HepG2 (cell line): ENCODE measurements around the gene COL6A6. TPM values are rescaled to one million over a fixed set of nuclear protein-coding genes. Genes with fewer than 3 reads are reported as not detected.

Experiments used
- ATAC-seq: fragments of 200-7000 bp; cut with Tn5 transposase; 3 replicates; pipeline ENCODE4 v1.9.1; 2020; ENCODE audit warnings: mild to moderate bottlenecking, moderate library complexity
- BruUV-seq: library from RNA; stranded (reverse); fragments of 400-500 nt; replicated peaks from 2 replicates; lab custom pipeline; 2021; lab: Mats Ljungman, UMichigan
- CTCF ChIA-PET: fragments of 300-600 bp; formaldehyde crosslinking; extraction: SDS; loops from one replicate; lab custom pipeline; 2021; ENCODE audit warnings: low total read pairs, inconsistent platforms, low intra/inter-chr PET ratio; lab: Yijun Ruan, JAX
- POLR2A ChIA-PET: fragments of 350-600 bp; sonication (Branson Sonifier 250); formaldehyde crosslinking; loops from one replicate; lab custom pipeline; 2020; ENCODE audit warnings: antibody characterized with exemption, inconsistent platforms; lab: Yijun Ruan, JAX
- DNase-seq: peaks from one replicate; pipeline ENCODE4 v3.0.0-alpha.2; 2015; ENCODE audit warnings: low spot score
- FAIRE-seq: peaks from 3 replicates; lab custom pipeline; 2011; peaks lifted over from hg19 to GRCh38; lab: Jason Lieb, UNC
- H2AFZ ChIP-seq: one replicate; pipeline ENCODE4 v1.6.1; 2011; ENCODE audit warnings: low read length, inconsistent platforms
- H3K27ac ChIP-seq: fragments of 300-600 bp; 3 replicates; pipeline ENCODE4 v1.8.0; 2011; ENCODE audit warnings: mixed run types, mild to moderate bottlenecking, mixed read lengths, low read length, inconsistent platforms; ENCODE audit not compliant: insufficient read depth; ENCODE audit errors: extremely low read length
- H3K27me3 ChIP-seq, 2 experiments: fragments of 200-600 bp in 1 of 2; 2 replicates in 1 of 2; 3 replicates in 1 of 2; pipeline versions ENCODE4 v1.6.0 to v1.8.0; 2011; ENCODE audit warnings: low read length in 2 of 2, mild to moderate bottlenecking in 2 of 2, moderate library complexity in 2 of 2, inconsistent platforms in 1 of 2; ENCODE audit not compliant: insufficient read depth in 2 of 2, control insufficient read depth in 1 of 2
- H3K36me3 ChIP-seq, 2 experiments: fragments of 200-600 bp in 1 of 2; replicated peaks in 1 of 2; 2 replicates in 1 of 2; 3 replicates in 1 of 2; pipeline versions ENCODE4 v1.5.1 to v1.8.0; 2011; ENCODE audit warnings: low read length in 2 of 2, inconsistent platforms in 1 of 2; ENCODE audit not compliant: insufficient read depth in 2 of 2, control insufficient read depth in 1 of 2
- H3K4me1 ChIP-seq: 2 replicates; pipeline ENCODE4 v1.5.1; 2012; ENCODE audit warnings: low read length, inconsistent platforms; ENCODE audit not compliant: insufficient read depth
- H3K4me2 ChIP-seq: 2 replicates; pipeline ENCODE4 v1.6.0; 2011; ENCODE audit warnings: low read depth, low read length, inconsistent platforms
- H3K4me3 ChIP-seq, 3 experiments: fragments of 200-600 bp in 1 of 3; sonication (generic), shearing (Covaris generic) in 1 of 3; replicated peaks in 1 of 3; 2 replicates each; pipeline ENCODE4 v1.5.1; 2011 to 2016; ENCODE audit warnings: low read length in 3 of 3, inconsistent platforms in 2 of 3, low read depth in 2 of 3, mild to moderate bottlenecking in 2 of 3, control low read depth in 1 of 3, mixed read lengths in 1 of 3; ENCODE audit not compliant: insufficient read depth in 1 of 3
- H3K79me2 ChIP-seq: one replicate; pipeline ENCODE4 v1.6.1; 2011; ENCODE audit warnings: low read length, inconsistent platforms; ENCODE audit not compliant: insufficient read depth
- H3K9ac ChIP-seq: 2 replicates; pipeline ENCODE4 v1.6.0; 2011; ENCODE audit warnings: mild to moderate bottlenecking, low read depth, low read length, inconsistent platforms; ENCODE audit not compliant: insufficient read depth
- H3K9me3 ChIP-seq: 2 replicates; pipeline ENCODE4 v1.5.1; 2012; ENCODE audit warnings: mild to moderate bottlenecking, low read length
- H4K20me1 ChIP-seq: 2 replicates; pipeline ENCODE4 v1.6.0; 2011; ENCODE audit warnings: inconsistent platforms, mild to moderate bottlenecking, low read length, moderate library complexity; ENCODE audit not compliant: insufficient read depth
- ADNP ChIP-seq: sonication (generic); formaldehyde crosslinking; IDR thresholded peaks from 2 replicates; pipeline ENCODE4 v1.4.0; 2020; ENCODE audit warnings: missing genetic modification reagents
- HNRNPK ChIP-seq: fragments of 200-400 bp; formaldehyde crosslinking; IDR thresholded peaks from 2 replicates; pipeline ENCODE4 v1.6.1; 2018; ENCODE audit warnings: low read length, low read depth, moderate library complexity, mild to moderate bottlenecking; ENCODE audit not compliant: poor library complexity, severe bottlenecking
- JUN ChIP-seq: sonication (generic); formaldehyde crosslinking; IDR thresholded peaks from 2 replicates; pipeline ENCODE4 v1.4.0; 2020; ENCODE audit warnings: mild to moderate bottlenecking, missing genetic modification reagents
- MAFF ChIP-seq: IDR thresholded peaks from 2 replicates; pipeline ENCODE4 v1.6.1; 2011; ENCODE audit warnings: low read depth, low read length, improper control_type of control experiment
- POLR2AphosphoS2 ChIP-seq: IDR thresholded peaks from 2 replicates; pipeline ENCODE4 v1.6.1; 2011; ENCODE audit warnings: low read depth, low read length, improper control_type of control experiment
- SMAD1 ChIP-seq: sonication (generic); formaldehyde crosslinking; IDR thresholded peaks from 2 replicates; pipeline ENCODE4 v1.4.0; 2020; ENCODE audit warnings: missing genetic modification reagents, low read depth, mild to moderate bottlenecking, borderline replicate concordance
- ZFP36L1 ChIP-seq: sonication (generic); formaldehyde crosslinking; IDR thresholded peaks from 2 replicates; pipeline ENCODE4 v1.8.0; 2022; ENCODE audit warnings: mild to moderate bottlenecking, missing genetic modification reagents, moderate library complexity
- ZNF143 ChIP-seq: sonication (generic); formaldehyde crosslinking; IDR thresholded peaks from 2 replicates; pipeline ENCODE4 v1.4.0; 2020; ENCODE audit warnings: missing genetic modification reagents
- ZNF18 ChIP-seq: sonication (generic); formaldehyde crosslinking; IDR thresholded peaks from 2 replicates; pipeline ENCODE4 v1.8.0; 2022; ENCODE audit warnings: mild to moderate bottlenecking, missing genetic modification reagents; ENCODE audit not compliant: insufficient replicate concordance
- ZNF329 ChIP-seq: sonication (generic); formaldehyde crosslinking; IDR thresholded peaks from 2 replicates; pipeline ENCODE4 v1.9.0; 2021; ENCODE audit warnings: low read depth, mild to moderate bottlenecking, missing genetic modification reagents
- ZNF556 ChIP-seq: sonication (generic); formaldehyde crosslinking; IDR thresholded peaks from 2 replicates; pipeline ENCODE4 v1.4.0; 2020; ENCODE audit warnings: mild to moderate bottlenecking, missing genetic modification reagents, borderline replicate concordance
- ZNF639 ChIP-seq: conservative IDR thresholded peaks from 2 replicates; pipeline ENCODE4 v1.6.1; 2018; ENCODE audit warnings: missing genetic modification reagents
- WGBS: methylation state at CpG from one replicate; pipeline ENCODE4 v1.1.6; 2017; ENCODE audit warnings: low lambda C conversion rate; 5-methylcytosine and 5-hydroxymethylcytosine counted together
- in situ Hi-C: cut with HindIII; loops from 2 replicates; pipeline ENCODE4 v1.10.0; 2017; ENCODE audit warnings: low pct_unique_long_range_greater_than_20kb; ENCODE audit not compliant: extremely low pct_ligation_motif_present
- intact Hi-C: fragments of 100-400 bp; cut with micrococcal nuclease; formaldehyde crosslinking; loops from one replicate; pipeline ENCODE4 v1.10.0; 2022; ENCODE audit not compliant: unreplicated experiment
- polyA plus RNA-seq, 8 experiments: library from polyadenylated mRNA; depleted of rRNA in 3 of 8; stranded (reverse) in 7 of 8; unstranded in 1 of 8; fragments of >200 nt; fragmentation: Illumina TruSeq in 4 of 8; extraction: Trizol in 4 of 8; gene quantifications; 2 replicates each; pipeline versions ENCODE4 v1.2.1 to v1.2.3, GENCODE V29; 2011 to 2016; ENCODE audit warnings: low read depth in 4 of 8, missing spikeins in 1 of 8, mixed read lengths in 1 of 8; ENCODE audit not compliant: insufficient read depth in 1 of 8
- total RNA-seq, 5 experiments: library from RNA; depleted of rRNA; stranded (reverse); fragments of >200 nt; fragmentation: Illumina TruSeq; extraction: Trizol; gene quantifications; 2 replicates each; pipeline ENCODE4 v1.2.3, GENCODE V29; 2016; ENCODE audit warnings: low read depth in 1 of 5
- TF ChIP-seq, protein P1 (sequence below): sonication (generic); formaldehyde crosslinking; IDR thresholded peaks from 2 replicates; pipeline ENCODE4 v1.5.0; 2020; ENCODE audit warnings: mild to moderate bottlenecking, missing genetic modification reagents
- TF ChIP-seq, protein P2 (sequence below): sonication (generic); formaldehyde crosslinking; IDR thresholded peaks from 2 replicates; pipeline ENCODE4 v1.4.0; 2020; ENCODE audit warnings: missing genetic modification reagents

The COL6A6 gene
- total and polyA plus RNA-seq, 2 of the 13 experiments (the other 11 are each of a cell fraction or from before 2014, with no cell fraction given) = not detected

DNA sequence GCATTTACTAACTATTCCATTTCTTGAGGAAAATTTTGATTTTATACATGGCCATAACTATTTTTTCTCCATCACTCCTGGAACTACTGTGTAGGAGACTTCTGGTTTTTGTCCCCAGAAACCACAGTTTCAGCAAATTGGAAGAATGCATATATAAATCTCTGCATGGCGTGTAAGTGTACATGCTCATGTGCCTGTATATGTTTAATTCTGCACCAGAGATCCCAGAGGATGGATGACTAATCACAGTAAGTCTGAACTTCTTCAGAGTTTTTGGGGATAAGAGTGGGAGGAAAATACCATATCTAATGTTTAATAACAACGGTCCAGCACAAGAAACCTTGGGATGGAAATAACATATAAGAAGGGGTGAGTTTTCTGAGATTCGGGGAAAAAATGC lies 10.9 kb upstream of the COL6A6 start (continued):
- TF ChIP-seq, protein P1, sequence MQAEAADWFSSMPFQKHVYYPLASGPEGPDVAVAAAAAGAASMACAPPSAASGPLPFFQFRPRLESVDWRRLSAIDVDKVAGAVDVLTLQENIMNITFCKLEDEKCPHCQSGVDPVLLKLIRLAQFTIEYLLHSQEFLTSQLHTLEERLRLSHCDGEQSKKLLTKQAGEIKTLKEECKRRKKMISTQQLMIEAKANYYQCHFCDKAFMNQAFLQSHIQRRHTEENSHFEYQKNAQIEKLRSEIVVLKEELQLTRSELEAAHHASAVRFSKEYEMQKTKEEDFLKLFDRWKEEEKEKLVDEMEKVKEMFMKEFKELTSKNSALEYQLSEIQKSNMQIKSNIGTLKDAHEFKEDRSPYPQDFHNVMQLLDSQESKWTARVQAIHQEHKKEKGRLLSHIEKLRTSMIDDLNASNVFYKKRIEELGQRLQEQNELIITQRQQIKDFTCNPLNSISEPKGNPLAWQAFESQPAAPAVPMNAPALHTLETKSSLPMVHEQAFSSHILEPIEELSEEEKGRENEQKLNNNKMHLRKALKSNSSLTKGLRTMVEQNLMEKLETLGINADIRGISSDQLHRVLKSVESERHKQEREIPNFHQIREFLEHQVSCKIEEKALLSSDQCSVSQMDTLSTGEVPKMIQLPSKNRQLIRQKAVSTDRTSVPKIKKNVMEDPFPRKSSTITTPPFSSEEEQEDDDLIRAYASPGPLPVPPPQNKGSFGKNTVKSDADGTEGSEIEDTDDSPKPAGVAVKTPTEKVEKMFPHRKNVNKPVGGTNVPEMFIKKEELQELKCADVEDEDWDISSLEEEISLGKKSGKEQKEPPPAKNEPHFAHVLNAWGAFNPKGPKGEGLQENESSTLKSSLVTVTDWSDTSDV (CRISPR knock-in tag) = no peak

DNA sequence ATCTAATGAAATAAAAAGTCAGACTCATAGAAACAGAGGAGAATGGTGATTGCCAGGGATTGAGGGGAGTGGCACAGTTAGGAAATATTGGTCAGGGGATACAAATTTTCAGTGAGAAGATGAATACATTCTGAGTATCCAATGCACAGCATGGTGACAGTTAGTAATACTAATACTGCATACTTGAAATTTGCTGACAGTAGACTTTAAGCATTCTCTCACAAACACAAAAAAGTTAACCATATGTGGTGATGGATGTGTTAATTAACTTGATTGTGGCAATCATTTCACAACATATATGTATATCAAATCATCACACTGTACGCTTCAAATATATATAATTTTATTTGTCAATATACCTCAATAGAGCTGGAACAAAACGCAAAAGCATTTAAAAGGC lies 9.2 kb upstream of the COL6A6 start:
- Histone ChIP-seq H2AFZ (no peak overlapping the region), H3K27ac (no peak overlapping the region), H3K4me2 (no peak overlapping the region), H3K4me3 (no peak overlapping the region), H4K20me1 (no peaks in the 10 kb centered on the region), H3K4me1 (no peaks in the 10 kb centered on the region), H3K79me2 (no peaks in the 10 kb centered on the region), H3K9me3 (no peaks in the 10 kb centered on the region), H3K27me3 (peaks cover 0 to 11% of the 10 kb centered on the region in 2 experiments; a peak in 1 of 5 replicates), H3K9ac (no peak overlapping the region), H3K36me3 (no peaks in the 10 kb centered on the region)
- ATAC-seq = no peak
- ChIA-PET CTCF (no interaction called here), POLR2A (no interaction called here)
- no peak for DNase-seq
- in situ Hi-C loops = no loop called here
- no peak for FAIRE-seq
- 4% methylated on average over 2 of the region's 2 CpGs for WGBS
- intact Hi-C loops = no loop called here
- no TSS peak for BruUV-seq
- TF ChIP-seq POLR2AphosphoS2 = no peak
- no peak for TF ChIP-seq HNRNPK
- no peak for TF ChIP-seq ZNF639
- TF ChIP-seq ZNF556 (CRISPR knock-in tag) = no peak
- no peak for TF ChIP-seq ADNP (CRISPR knock-in tag)
- no peak for TF ChIP-seq ZNF143 (CRISPR knock-in tag)
- no peak for TF ChIP-seq ZNF18 (CRISPR knock-in tag)
- no peak for TF ChIP-seq JUN (CRISPR knock-in tag)
- TF ChIP-seq SMAD1 (CRISPR knock-in tag) = no peak
- TF ChIP-seq ZNF329 (CRISPR knock-in tag) = no peak
- no peak for TF ChIP-seq ZFP36L1 (CRISPR knock-in tag)
- peak; percentile 32; the same call in 1 of the 2 replicates for TF ChIP-seq MAFF
- TF ChIP-seq, protein P2, sequence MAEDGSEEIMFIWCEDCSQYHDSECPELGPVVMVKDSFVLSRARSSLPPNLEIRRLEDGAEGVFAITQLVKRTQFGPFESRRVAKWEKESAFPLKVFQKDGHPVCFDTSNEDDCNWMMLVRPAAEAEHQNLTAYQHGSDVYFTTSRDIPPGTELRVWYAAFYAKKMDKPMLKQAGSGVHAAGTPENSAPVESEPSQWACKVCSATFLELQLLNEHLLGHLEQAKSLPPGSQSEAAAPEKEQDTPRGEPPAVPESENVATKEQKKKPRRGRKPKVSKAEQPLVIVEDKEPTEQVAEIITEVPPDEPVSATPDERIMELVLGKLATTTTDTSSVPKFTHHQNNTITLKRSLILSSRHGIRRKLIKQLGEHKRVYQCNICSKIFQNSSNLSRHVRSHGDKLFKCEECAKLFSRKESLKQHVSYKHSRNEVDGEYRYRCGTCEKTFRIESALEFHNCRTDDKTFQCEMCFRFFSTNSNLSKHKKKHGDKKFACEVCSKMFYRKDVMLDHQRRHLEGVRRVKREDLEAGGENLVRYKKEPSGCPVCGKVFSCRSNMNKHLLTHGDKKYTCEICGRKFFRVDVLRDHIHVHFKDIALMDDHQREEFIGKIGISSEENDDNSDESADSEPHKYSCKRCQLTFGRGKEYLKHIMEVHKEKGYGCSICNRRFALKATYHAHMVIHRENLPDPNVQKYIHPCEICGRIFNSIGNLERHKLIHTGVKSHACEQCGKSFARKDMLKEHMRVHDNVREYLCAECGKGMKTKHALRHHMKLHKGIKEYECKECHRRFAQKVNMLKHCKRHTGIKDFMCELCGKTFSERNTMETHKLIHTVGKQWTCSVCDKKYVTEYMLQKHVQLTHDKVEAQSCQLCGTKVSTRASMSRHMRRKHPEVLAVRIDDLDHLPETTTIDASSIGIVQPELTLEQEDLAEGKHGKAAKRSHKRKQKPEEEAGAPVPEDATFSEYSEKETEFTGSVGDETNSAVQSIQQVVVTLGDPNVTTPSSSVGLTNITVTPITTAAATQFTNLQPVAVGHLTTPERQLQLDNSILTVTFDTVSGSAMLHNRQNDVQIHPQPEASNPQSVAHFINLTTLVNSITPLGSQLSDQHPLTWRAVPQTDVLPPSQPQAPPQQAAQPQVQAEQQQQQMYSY (CRISPR knock-in tag) = no peak
